GM23338 (cell line): Measurements from ENCODE around the gene KIF18A. TPM values are rescaled to one million over a fixed set of nuclear protein-coding genes. Genes with fewer than 3 reads are reported as not detected.

Experiments used
- ATAC-seq: fragments of 200-7000 bp; cut with Tn5 transposase; 3 replicates; pipeline ENCODE4 v1.9.1; 2020
- DNase-seq: peaks from one replicate; pipeline ENCODE4 v3.0.0-alpha.2; 2015; ENCODE audit warnings: low spot score
- H2AFZ ChIP-seq: fragments of 200-600 bp; sonication (generic); 2 replicates; pipeline ENCODE4 v1.8.0; 2016; ENCODE audit warnings: antibody characterized with exemption, mild to moderate bottlenecking, moderate library complexity
- H3F3A ChIP-seq: fragments of 200-600 bp; sonication (generic); replicated peaks from 2 replicates; pipeline ENCODE4 v1.8.0; 2017; ENCODE audit warnings: antibody characterized with exemption, mixed run types, low read depth
- H3K27ac ChIP-seq: fragments of 200-600 bp; sonication (generic); 2 replicates; pipeline ENCODE4 v1.6.1; 2016; ENCODE audit warnings: low read depth
- H3K27me3 ChIP-seq: fragments of 200-600 bp; sonication (generic); 2 replicates; pipeline ENCODE4 v1.8.0; 2016; ENCODE audit warnings: mild to moderate bottlenecking, mixed run types, moderate library complexity; ENCODE audit not compliant: insufficient read depth
- H3K36me3 ChIP-seq: fragments of 200-600 bp; sonication (generic); 2 replicates; pipeline ENCODE4 v1.8.0; 2016; ENCODE audit warnings: mild to moderate bottlenecking; ENCODE audit not compliant: insufficient read depth
- H3K4me1 ChIP-seq: fragments of 200-600 bp; sonication (generic); 2 replicates; pipeline ENCODE4 v1.8.0; 2016; ENCODE audit warnings: mild to moderate bottlenecking, moderate library complexity; ENCODE audit not compliant: insufficient read depth
- H3K4me2 ChIP-seq: fragments of 200-600 bp; sonication (generic); 2 replicates; pipeline ENCODE4 v1.7.1; 2017; ENCODE audit warnings: mixed run types
- H3K4me3 ChIP-seq: fragments of 200-600 bp; sonication (generic); 2 replicates; pipeline ENCODE4 v1.6.1; 2016; ENCODE audit warnings: mixed run types
- H3K79me2 ChIP-seq: fragments of 200-600 bp; sonication (generic); replicated peaks from 2 replicates; pipeline ENCODE4 v1.8.0; 2017; ENCODE audit warnings: mild to moderate bottlenecking; ENCODE audit not compliant: insufficient read depth
- H3K9me2 ChIP-seq: fragments of 200-600 bp; sonication (generic); 2 replicates; pipeline ENCODE4 v1.8.0; 2017; ENCODE audit not compliant: insufficient read depth
- H4K20me1 ChIP-seq: fragments of 200-600 bp; sonication (generic); replicated peaks from 2 replicates; pipeline ENCODE4 v1.8.0; 2017; ENCODE audit warnings: mild to moderate bottlenecking; ENCODE audit not compliant: insufficient read depth
- H3K27ac Mint-ChIP-seq: 2 replicates; pipeline ENCODE4 v1.8.0; 2020; ENCODE audit warnings: inconsistent platforms, mild to moderate bottlenecking, moderate library complexity, mixed read lengths
- H3K27me3 Mint-ChIP-seq: 3 replicates; pipeline ENCODE4 v1.8.0; 2022; ENCODE audit warnings: low read depth, mild to moderate bottlenecking, moderate library complexity, mixed read lengths, inconsistent platforms; ENCODE audit not compliant: insufficient read depth, poor library complexity
- H3K36me3 Mint-ChIP-seq: 3 replicates; pipeline ENCODE4 v1.8.0; 2021; ENCODE audit warnings: low read depth, mild to moderate bottlenecking, inconsistent platforms, moderate library complexity, mixed read lengths
- H3K4me1 Mint-ChIP-seq: 3 replicates; pipeline ENCODE4 v1.8.0; 2020; ENCODE audit warnings: mild to moderate bottlenecking, inconsistent platforms, mixed read lengths
- H3K4me3 Mint-ChIP-seq: 3 replicates; pipeline ENCODE4 v1.8.0; 2021; ENCODE audit warnings: moderate library complexity, mild to moderate bottlenecking, inconsistent platforms, mixed read lengths
- H3K9me3 Mint-ChIP-seq: 3 replicates; pipeline ENCODE4 v1.8.0; 2020; ENCODE audit warnings: moderate library complexity, mild to moderate bottlenecking, inconsistent platforms, mixed read lengths
- CTCF ChIP-seq, 2 experiments: fragments of 200-600 bp in 1 of 2; sonication (generic) in 1 of 2; conservative IDR thresholded peaks; 2 replicates each; pipeline versions ENCODE4 v1.5.1 to v1.6.1; 2016 to 2017; ENCODE audit warnings: antibody characterized with exemption in 2 of 2, low read depth in 2 of 2, mild to moderate bottlenecking in 2 of 2, moderate library complexity in 1 of 2
- EZH2phosphoT487 ChIP-seq: fragments of 200-600 bp; sonication (generic); IDR thresholded peaks from one replicate; pipeline ENCODE4 v1.8.1; 2018; ENCODE audit warnings: antibody characterized with exemption; ENCODE audit not compliant: unreplicated experiment
- JUNB ChIP-seq: IDR thresholded peaks from one replicate; pipeline ENCODE4 v1.6.1; 2016; ENCODE audit warnings: antibody characterized with exemption; ENCODE audit not compliant: unreplicated experiment
- ZNF331 ChIP-seq: fragments of 250-450 bp; sonication (Bioruptor Pico); IDR thresholded peaks from 2 replicates; pipeline ENCODE4 v1.5.0; 2020; ENCODE audit warnings: low read depth, mild to moderate bottlenecking, moderate library complexity
- ZNF462 ChIP-seq: fragments of 250-450 bp; sonication (Bioruptor Pico); IDR thresholded peaks from 2 replicates; pipeline ENCODE4 v1.5.0; 2020; ENCODE audit warnings: mild to moderate bottlenecking, moderate library complexity
- polyA plus RNA-seq: library from polyadenylated mRNA; unstranded; fragments of >200 nt; fragmentation: Nextera tagmentation; extraction: Ambion mirVana; gene quantifications from 2 replicates; pipeline ENCODE4 v1.2.1, GENCODE V29; 2016
- total RNA-seq: library from RNA; depleted of rRNA; stranded (reverse); fragments of >200 nt; shearing (Covaris generic); gene quantifications from 2 replicates; pipeline ENCODE4 v1.2.3, GENCODE V29; 2014

The KIF18A gene
- total and polyA plus RNA-seq, 2 experiments from 2014 or later = 22.2 to 26.5 TPM

GRCh38 chr11:28009996-28010395 lies 98.0 kb downstream of the KIF18A start (continued):
- TF ChIP-seq ZNF462 (CRISPR knock-in tag) = no peak
- TF ChIP-seq EZH2phosphoT487 = no peak

- H3K27me3 Mint-ChIP-seq = no peaks in the 10 kb centered on the region
- no peak for TF ChIP-seq CTCF (conservative IDR thresholded peaks at IDR 0.05; ENCODE audit: low read depth in 2 of 2)
- no peak for TF ChIP-seq JUNB
- TF ChIP-seq ZNF331 (CRISPR knock-in tag) = no peak
Measured at GRCh38 chr11:28009388-28009787, 98.6 kb downstream of the KIF18A start.

More at GRCh38 chr11:28009388-28009787, 98.6 kb downstream of the KIF18A start:
- Histone ChIP-seq H2AFZ (no peak overlapping the region), H4K20me1 (no peaks in the 10 kb centered on the region), H3K4me3 (no peak overlapping the region), H3K79me2 (no peaks in the 10 kb centered on the region), H3K27ac (no peak overlapping the region), H3K27me3 (no peaks in the 10 kb centered on the region), H3K9me2 (peaks cover 4% of the 10 kb centered on the region; the same call in 1 of the 2 replicates), H3K36me3 (no peaks in the 10 kb centered on the region), H3F3A (no peaks in the 10 kb centered on the region), H3K4me1 (no peaks in the 10 kb centered on the region), H3K4me2 (no peak overlapping the region)
- H3K9me3 Mint-ChIP-seq = no peaks in the 10 kb centered on the region
- H3K27ac Mint-ChIP-seq = 0 out of 2 replicates have a peak overlapping the region, but pooled peaks have one; percentile 23
- no peaks in the 10 kb centered on the region for H3K36me3 Mint-ChIP-seq
- no peak for DNase-seq
- no peaks in the 10 kb centered on the region for H3K4me1 Mint-ChIP-seq
- no peak for ATAC-seq
- no peak overlapping the region for H3K4me3 Mint-ChIP-seq
